HG03066 (cell line): ENCODE results near the gene EGFL8.
A peak's percentile ranks its signal among the peaks of the same experiment; 100 is the strongest.

Source experiments
- ATAC-seq: cut with Tn5 transposase; IDR thresholded peaks from one replicate; pipeline ENCODE4 v1.9.1; 2021; ENCODE audit warnings: low read depth; ENCODE audit not compliant: unreplicated experiment

The EGFL8 gene

DNA sequence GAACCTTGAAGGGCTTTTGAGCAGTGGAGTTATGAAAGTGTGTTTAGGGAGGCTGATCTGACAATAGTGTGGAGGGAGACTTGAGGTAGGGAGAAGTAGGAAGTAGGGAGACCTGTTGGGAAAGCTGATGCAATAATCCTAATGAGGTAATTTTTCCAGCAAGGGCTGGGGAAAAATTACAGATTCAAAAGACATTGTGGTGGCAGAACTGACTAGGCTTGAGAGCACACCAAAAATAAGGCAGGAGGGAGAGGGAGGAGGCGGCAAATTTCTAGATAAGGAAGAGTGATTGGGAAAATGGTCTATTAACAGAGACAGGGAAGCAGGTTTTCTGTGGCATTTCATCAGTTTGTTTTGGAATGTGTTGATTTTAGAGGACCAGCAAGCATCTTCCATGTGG, 18.1 kb upstream of the EGFL8 start:
- ATAC-seq, result no peak

DNA sequence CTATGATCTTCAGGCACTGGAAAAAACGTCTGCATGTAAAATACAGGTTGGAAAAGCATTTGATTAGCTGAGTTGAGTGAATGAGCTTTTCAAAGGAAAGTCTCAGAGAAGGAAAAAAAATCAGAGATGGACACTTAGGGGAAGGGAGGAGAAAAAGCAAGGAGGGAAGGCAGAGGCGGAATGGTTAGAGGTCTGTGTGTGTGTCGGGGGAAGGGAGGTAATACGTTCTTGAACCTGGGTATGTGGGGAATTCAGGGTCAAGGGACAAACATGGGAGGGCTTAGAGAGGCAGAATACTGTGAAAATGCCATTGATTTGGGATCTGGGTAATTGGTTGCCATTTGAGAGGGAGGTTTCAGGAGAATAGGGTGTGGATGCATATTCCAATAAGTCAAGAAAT, 17.7 kb upstream of the EGFL8 start:
- ATAC-seq, result no peak

DNA sequence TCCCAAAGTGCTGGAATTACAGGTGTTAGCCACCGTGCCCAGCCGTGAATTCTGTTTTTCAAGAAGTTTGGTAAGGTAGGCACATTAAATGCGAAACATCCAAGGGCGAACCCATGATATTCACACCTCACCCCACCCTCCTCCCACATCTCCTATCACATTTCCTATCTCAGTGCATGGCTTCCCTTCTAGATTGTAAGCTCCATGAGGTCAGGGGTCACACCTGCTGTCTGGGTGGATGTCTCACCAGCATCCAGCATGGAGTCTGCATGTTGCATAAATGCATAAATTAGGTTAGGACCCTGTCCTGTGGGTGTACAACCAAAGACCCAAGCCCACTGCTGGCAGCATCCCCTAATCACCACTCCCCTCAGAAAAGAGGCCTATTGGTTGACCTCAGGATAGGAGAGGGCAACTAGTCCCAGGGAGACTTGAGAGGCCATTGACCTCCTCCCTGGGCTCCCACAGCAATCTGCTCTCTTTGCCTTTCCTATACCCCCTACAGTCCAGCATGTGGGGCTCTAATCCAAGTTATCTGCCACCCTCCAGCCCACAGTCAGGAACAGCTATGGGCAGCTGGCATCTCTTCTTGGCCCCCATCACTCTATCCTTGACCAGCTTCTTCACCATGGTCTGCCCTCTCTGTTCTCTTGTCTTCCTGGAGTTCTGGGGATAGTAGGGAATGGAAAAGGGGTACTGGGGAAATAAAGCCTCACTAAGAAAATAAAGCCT, 16.8 kb upstream of the EGFL8 start:
- ATAC-seq, result no peak

DNA sequence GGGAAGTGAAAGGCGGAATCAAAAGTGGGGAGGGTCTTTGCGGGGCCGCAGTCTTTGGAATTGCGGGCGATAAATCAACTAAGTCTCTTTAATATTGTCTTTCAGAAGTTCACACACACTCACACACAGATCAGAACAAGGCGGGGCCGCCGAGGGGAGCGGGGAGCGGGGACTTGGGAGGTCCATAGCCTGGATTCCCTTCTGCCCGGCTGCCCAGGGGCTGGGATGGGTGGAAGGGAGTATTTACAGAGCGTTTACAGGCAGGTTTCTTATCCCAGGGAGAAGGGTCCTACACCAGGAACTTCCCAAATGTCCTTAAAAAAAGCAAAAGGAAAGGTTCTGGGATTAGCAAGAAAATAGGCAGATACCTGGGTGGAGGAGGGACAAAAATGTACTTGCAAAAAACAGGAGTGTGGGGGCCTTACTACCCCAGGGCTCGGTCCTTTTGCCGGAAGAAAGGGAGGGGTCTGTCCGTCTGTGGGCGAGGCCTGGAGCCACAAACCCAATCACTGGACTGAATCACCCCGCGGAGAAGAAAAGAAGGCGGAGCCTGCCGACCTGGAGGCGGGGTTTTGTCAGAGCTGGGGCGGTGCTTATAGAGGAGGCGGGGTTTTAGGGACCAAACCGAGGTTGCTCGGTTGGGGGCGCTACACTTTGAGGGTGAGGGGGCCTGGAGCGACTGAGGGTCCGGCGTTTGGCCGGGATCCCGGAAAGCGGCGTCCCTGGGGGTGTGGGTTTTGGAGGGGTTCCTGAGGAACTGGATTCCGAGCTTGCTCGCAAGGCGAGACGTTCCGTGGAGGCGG, 15.9 kb upstream of the EGFL8 start:
- no peak for ATAC-seq

DNA sequence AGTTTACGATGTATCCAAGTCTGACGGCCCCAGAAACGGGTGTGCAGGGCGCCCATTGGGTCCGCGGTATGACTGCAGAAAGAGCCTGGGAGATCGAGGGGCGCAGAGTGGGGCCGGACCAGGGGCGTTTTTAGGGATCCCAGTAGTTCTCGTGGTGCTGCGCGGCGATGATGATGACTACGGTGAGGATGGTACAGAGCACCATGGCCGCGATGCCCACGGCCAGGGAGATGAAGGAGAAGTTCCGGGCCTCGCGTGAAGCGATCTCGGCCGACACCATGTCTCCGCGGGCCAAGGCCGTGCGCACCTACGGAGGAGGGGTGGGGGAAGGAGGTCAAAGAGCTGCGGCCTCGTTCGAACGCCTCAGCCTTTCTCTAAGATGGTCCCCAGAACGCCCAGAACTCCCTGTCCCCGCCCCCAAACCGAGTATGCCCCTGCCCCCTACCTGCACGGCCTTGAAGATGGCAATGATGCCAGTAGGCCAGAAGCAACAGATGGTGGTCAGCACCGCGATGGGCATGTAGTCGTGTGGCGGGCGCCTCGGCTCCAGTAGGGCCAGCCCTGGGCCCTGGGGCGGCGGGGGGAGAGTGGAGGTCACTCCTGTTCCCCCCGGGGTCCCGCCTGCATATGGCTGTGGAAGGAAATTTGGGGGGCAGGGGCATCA, 15.2 kb upstream of the EGFL8 start:
- no peak for ATAC-seq

DNA sequence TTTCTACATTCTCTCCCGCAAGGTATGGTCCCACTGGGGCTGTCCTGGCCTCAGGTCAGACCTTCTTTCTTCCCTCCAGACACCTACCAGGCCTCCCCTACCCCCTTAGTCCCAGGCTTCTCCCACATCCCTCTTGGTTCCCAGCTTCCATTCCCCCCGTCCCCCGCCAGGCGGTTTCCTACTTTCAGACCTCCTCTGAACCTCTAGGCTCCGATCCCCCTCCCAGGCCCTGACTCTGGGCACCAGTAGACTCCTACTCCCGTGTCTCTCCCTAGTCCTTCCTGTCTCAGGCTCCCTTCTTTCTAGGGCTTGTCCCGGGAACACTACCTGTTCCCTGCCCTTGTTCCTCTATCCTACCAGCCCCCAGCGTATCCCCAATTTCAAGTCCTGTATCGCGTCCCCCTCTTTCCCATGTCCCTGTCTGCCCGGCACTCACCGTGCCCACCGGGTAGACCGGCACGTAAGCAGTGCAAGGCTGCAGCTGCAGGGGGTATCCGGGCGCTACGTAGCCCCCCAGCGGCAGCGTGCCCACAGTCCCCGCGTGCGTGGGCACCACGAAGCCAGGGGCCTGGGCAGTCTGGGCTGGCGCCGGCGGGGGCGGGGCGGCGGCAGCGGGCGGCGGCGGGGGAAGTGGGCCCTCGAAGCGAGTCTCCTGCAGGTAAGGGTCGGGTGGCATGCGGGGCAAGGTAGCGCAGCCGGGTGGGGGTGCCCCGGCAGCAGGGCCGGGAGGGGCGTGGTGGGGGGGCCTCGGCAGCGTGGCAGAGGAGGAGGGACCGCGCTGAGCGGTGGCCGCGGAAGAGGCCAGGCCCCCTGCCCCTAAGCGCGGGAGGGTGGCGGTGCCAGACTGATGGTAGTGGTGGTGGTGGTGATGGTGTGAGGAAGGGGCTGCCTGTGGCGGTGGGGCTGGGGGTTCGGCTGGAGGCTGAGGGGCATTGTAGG, 14.2 kb upstream of the EGFL8 start:
- no peak for ATAC-seq

DNA sequence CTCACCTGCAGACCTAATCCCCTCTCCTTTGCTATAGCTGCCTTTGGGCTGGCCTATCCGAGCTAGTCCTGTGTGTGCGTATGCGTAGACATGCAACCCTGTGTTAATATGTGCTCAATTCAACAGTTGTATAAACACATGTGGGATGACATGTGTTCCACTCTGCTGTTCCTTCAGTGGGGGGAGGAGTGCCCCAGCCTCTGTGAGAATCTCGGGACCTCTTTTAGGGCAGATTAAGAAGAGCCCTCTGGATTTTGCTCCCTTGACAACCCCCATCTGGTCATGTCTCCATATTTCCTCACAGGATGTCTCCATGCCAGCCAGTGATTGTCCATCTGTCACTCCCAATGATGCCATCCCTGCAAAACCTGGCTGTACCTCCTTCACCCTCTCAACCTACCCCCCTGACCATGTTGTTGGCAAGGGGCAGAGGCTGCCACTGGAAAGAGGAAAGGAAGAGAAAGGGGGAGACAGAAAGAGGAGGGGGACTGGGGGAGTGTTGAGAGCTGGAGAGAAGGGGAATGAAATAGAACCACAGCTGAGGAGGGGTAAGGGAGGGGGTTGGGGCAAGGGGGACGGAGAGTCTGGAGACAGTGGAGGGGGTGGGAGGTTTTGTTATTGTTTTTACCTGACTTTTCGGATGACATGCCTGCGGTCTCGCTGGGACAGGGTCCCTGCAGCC, 13.1 kb upstream of the EGFL8 start:
- ATAC-seq, result no peak

- ATAC-seq, result no peak
These were observed 12.3 kb upstream of the EGFL8 start, which contains the start of gene PRRT1 for GRCh38 chr6:32151863-32152768. Gene PRRT1 (minus strand): TSS chr6:32151939. CDS start chr6:32151827, 112 bp downstream.

DNA sequence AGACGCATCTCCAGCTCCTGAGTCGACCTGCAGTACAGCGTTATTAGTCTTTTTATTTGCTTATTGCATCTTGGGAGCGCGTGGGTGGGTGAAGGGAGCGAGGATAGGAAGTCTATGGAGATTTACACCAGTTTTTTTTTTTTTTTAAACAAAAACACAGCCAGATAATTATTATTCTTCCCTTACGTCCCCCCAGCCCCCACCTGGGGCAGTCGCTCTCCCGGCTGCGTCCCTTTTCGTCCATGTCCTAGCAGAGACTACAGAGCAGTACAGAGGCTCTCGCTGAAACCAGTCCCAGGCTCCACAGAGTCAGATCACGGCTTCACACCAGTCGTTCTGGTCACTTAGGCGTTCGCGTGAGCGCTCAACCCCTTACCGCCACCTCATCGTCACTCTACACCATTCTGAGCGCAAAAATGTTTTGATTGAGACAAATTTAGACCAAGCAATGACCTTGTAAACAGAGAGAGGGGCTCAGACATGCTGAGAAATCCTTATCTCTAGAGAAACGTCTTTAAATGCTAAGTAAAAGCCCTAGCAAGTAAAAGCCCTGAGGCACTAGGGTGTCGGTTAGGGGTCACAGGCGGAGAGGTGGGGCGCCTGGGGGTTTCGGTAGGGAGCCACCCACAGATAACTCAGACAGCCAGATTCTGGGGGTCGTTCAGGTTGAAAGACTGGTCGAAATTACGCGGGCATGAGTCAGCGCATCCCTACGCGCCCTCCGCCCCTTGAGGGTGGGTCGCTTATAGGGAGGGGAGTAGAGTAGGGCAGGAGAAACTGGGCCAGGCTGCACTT, 11.4 kb upstream of the EGFL8 start:
- ATAC-seq, result no peak

GRCh38 chr6:32153564-32154513, 10.6 kb upstream of the EGFL8 start, which contains the start of gene PPT2:
Gene PPT2 (plus strand): TSS chr6:32154141. CDS start chr6:32154595, 454 bp downstream.
- peak; percentile 30 for ATAC-seq

DNA sequence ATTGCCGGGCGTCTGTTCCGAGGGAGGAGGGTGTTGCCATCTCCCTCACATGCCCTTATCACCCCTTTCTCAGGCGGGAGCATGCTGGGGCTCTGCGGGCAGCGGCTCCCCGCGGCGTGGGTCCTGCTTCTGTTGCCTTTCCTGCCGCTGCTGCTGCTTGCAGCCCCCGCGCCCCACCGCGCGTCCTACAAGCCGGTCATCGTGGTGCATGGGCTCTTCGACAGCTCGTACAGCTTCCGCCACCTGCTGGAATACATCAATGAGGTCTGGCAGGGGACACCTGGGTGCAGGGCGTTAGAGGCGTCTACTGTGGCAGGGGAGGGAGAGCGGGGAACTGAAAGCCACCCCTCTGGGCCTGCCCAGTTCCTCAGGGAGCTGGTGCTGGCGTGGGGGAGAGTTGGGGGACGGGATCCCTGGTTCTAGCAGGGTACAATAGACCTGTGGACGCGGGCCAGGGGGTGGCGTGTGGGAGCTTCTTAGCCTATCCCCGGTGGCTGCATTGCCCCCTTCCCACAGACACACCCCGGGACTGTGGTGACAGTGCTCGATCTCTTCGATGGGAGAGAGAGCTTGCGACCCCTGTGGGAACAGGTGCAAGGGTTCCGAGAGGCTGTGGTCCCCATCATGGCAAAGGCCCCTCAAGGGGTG, 9.8 kb upstream of the EGFL8 start:
- ATAC-seq, result peak; percentile 65

- ATAC-seq, result no peak
These were observed 7.5 kb upstream of the EGFL8 start for GRCh38 chr6:32156891-32157290.

DNA sequence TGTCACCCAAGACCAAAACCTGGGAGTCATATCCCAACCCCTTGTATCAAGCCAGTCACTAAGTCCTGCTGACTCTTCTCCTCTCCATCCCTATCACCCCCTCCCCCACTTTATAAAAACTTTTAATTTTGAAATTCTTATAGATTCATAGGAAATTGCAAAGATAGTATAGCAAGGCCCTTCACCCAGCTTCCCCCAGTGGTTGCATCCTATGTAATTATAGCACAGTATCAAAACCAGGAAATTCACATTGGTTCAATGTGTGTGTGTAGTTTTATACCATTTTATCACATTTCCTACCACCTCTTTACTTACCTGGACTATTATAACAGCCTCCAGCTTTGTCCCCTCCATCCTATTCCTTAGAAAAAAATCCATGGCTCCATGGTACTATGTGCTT, 6.3 kb upstream of the EGFL8 start:
- ATAC-seq, result no peak

- no peak for ATAC-seq
These were observed 686 bp upstream of the EGFL8 start for GRCh38 chr6:32163559-32164258.

- ATAC-seq, result no peak
These were observed 2.1 kb downstream of the EGFL8 start for GRCh38 chr6:32166411-32167061.
